Measurements from ENCODE around the gene LAMB3.

LAMB3 gene

GRCh38 chr1:209667103-209667502, 14.9 kb upstream of the LAMB3 start:
- in situ Hi-C loops (cut with MboI; ENCODE audit: low sequenced_read_pairs): no loop called here

- in situ Hi-C loops (cut with MboI; ENCODE audit: low sequenced_read_pairs): no loop called here
Observed at GRCh38 chr1:209662879-209663327, 10.7 kb upstream of the LAMB3 start.

- in situ Hi-C loops (cut with MboI; ENCODE audit: low sequenced_read_pairs): no loop called here
Observed at GRCh38 chr1:209661071-209661470, 8.8 kb upstream of the LAMB3 start.

GRCh38 chr1:209659909-209660308, 7.7 kb upstream of the LAMB3 start:
- in situ Hi-C loops (cut with MboI; ENCODE audit: low sequenced_read_pairs): no loop called here

DNA sequence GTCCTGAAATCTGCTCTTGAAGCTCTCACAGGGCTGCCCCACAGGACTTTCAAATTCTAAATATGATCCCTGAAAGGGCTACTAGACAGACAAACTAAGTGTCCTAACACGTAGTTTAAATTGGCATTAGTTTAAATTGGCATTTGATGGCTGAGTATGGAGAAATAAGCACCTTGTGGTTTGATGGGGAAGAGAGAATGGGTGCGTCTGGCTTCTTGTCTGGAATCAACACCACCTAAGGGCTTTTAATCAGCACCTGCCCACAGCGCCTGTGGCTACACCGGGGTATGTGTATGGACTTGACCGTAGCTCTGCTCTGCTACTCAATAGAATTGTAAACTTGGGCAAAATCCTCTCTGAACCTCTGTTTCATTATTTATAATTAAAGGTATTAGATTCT, 5.7 kb upstream of the LAMB3 start:
- in situ Hi-C loops (cut with MboI; ENCODE audit: low sequenced_read_pairs): no loop called here

DNA sequence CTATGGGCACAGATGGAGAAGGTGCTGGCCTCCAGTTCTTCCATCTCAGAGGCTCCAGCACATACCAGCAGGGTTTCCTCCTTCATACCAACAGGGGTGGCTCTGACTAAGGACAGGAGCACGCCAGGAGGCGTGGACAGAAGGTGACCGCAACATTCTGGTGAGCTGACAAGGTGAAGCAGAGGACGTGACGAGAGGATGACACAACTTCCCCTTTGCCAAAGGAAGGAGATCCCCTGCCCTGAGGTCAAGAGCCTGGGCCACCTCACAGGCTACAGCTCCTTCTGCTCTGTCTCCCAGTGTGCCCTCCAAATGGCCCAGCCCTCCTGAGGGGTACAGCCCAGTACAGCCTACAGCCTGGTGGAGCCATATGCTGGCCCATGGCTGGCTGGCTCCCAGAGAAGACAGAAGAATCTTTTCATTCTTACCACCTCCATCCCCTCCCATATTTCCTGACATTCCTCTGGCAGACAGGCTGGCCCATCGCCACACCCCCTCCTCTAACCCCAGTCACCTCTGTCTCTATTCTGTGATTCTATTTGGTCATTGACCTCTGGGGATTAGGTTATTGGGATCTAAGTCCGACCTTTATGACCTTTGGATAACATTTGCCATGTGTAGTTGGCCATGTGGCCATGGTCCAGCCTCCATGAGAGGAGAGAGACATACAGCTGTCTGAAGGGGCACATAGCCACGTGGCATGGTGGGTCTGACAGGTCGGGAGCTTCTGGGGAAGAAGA, 5.1 kb upstream of the LAMB3 start:
- in situ Hi-C loops (cut with MboI; ENCODE audit: low sequenced_read_pairs): no loop called here

GRCh38 chr1:209655411-209656231, 3.4 kb upstream of the LAMB3 start:
- in situ Hi-C loops (cut with MboI; ENCODE audit: low sequenced_read_pairs): no loop called here

DNA sequence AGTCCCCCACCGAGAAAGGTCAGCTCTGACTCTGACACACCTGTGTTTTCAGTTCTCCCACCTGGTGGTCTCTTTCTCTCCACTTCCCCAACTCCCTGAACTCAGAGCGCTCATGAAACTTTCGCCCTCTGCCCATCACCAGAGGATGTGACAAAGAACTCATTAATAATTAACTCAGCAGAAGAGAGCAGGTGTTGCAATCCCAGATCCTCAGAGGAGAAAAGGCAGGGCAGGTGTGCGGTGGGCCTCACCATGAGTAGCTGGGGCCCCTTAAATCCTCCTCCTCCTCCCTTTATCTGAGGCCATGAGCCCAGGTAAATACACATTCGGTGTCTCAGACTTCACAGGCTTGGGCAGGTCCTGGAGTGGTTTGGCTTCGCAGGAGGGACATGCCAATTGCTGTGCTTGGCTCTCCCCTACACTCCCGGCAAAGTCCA, 1.7 kb upstream of the LAMB3 start:
- in situ Hi-C loops (cut with MboI; ENCODE audit: low sequenced_read_pairs): no loop called here

- in situ Hi-C loops (cut with MboI; ENCODE audit: low sequenced_read_pairs): no loop called here
Observed at GRCh38 chr1:209652873-209653401, 712 bp upstream of the LAMB3 start.

DNA sequence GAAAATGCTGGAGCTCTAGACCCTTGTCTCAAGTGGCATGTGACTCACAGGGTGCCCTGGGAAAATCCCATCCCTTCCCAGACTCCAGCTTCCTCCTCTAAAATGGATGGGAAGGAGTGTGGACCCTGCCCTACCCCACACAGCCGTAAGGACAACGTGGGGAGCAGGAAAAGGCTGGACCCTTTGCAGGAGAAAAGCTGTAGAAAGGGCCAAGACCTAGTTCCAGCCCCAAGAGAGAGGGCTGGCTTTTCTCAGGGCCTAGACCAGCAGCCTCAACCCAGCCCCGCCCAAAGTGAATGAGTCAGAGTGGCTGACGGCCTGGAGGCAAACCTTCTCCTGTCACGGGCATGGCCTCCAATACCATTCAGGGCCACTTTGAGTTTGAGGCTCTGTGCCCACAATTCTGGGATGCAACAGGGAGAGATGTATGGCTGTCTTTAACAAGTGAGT, 1.1 kb downstream of the LAMB3 start:
- in situ Hi-C loops (cut with MboI; ENCODE audit: low sequenced_read_pairs): no loop called here

GRCh38 chr1:209650454-209650853, 1.8 kb downstream of the LAMB3 start:
- in situ Hi-C loops (cut with MboI; ENCODE audit: low sequenced_read_pairs): no loop called here

- in situ Hi-C loops (cut with MboI; ENCODE audit: low sequenced_read_pairs): no loop called here
Observed at GRCh38 chr1:209648931-209649776, 3.1 kb downstream of the LAMB3 start.

- in situ Hi-C loops (cut with MboI; ENCODE audit: low sequenced_read_pairs): no loop called here
Observed at GRCh38 chr1:209648346-209648745, 3.9 kb downstream of the LAMB3 start.

GRCh38 chr1:209647156-209647555, 5.1 kb downstream of the LAMB3 start:
- in situ Hi-C loops (cut with MboI; ENCODE audit: low sequenced_read_pairs): no loop called here

DNA sequence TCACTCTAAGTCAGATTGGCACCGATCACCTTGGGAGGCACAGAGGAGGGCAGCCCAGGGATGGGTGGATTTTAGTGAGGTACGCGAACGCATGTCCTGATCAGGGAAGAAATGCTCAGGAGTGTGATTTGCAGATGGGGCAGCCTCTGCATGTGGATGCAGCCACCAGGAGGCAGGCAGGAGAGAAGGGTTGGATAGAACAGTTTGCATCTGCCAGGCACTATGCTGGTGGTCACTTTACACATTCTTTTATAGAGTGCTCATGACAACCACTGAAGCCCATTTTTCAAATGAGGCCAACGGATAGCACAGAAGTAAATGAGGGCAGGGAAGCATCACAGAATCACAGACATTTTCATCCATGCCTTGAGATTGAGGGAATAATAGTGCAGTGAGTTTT, 5.7 kb downstream of the LAMB3 start:
- in situ Hi-C loops (cut with MboI; ENCODE audit: low sequenced_read_pairs): no loop called here

GRCh38 chr1:209645574-209646452, 6.4 kb downstream of the LAMB3 start:
- in situ Hi-C loops (cut with MboI; ENCODE audit: low sequenced_read_pairs): no loop called here

- in situ Hi-C loops (cut with MboI; ENCODE audit: low sequenced_read_pairs): no loop called here
Observed at GRCh38 chr1:209643285-209644020, 8.8 kb downstream of the LAMB3 start.

- in situ Hi-C loops (cut with MboI; ENCODE audit: low sequenced_read_pairs): no loop called here
Observed at GRCh38 chr1:209642816-209643215, 9.4 kb downstream of the LAMB3 start.

- in situ Hi-C loops (cut with MboI; ENCODE audit: low sequenced_read_pairs): no loop called here
Observed at GRCh38 chr1:209641832-209642172, 10.4 kb downstream of the LAMB3 start.

All from HL-60/S4 treated with retinoic acid at 250 ng/mL for 4 days and 3 days (cell line).